GM12875 (cell line): ENCODE results near the gene TINAG.

ENCODE experiments used
- H3K4me3 ChIP-seq: one replicate; pipeline ENCODE4 v1.5.1; 2011; ENCODE audit warnings: low read depth, low read length, control low read depth
- TF ChIP-seq, protein P1 (sequence below): IDR thresholded peaks from 2 replicates; pipeline ENCODE4 v1.5.1; 2011; ENCODE audit warnings: low read depth, mild to moderate bottlenecking, control low read depth, inconsistent platforms, low read length, moderate library complexity, borderline replicate concordance; ENCODE audit not compliant: insufficient read depth

Gene TINAG

DNA sequence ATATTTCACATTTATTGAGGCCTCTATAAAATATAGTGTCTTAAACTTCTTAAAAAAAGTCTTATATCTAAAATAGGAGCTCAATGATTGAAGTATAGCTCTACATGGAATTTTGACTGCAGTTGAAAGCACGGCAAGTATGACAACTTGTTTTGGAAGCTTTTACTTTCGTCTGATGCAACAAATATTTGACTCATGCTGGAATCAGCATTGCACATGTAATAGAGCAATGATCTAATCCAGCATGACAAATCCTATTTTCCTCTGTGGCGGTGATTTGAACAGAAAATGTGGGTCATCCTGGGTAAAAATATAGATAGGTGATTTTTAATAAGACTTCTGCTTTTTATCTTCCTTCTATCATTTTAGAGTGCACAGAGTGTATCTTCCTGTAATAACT lies 111.6 kb downstream of the TINAG start:
- no peak overlapping the region for H3K4me3 ChIP-seq
- TF ChIP-seq, protein P1, sequence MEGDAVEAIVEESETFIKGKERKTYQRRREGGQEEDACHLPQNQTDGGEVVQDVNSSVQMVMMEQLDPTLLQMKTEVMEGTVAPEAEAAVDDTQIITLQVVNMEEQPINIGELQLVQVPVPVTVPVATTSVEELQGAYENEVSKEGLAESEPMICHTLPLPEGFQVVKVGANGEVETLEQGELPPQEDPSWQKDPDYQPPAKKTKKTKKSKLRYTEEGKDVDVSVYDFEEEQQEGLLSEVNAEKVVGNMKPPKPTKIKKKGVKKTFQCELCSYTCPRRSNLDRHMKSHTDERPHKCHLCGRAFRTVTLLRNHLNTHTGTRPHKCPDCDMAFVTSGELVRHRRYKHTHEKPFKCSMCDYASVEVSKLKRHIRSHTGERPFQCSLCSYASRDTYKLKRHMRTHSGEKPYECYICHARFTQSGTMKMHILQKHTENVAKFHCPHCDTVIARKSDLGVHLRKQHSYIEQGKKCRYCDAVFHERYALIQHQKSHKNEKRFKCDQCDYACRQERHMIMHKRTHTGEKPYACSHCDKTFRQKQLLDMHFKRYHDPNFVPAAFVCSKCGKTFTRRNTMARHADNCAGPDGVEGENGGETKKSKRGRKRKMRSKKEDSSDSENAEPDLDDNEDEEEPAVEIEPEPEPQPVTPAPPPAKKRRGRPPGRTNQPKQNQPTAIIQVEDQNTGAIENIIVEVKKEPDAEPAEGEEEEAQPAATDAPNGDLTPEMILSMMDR = no peak

- TF ChIP-seq, protein P1 = no peak
- no peak overlapping the region for H3K4me3 ChIP-seq
Measured at GRCh38 chr6:54426995-54427394, 118.8 kb downstream of the TINAG start.

GRCh38 chr6:54427396-54427937 lies 119.2 kb downstream of the TINAG start:
- no peak overlapping the region for H3K4me3 ChIP-seq
- TF ChIP-seq, protein P1 = no peak

DNA sequence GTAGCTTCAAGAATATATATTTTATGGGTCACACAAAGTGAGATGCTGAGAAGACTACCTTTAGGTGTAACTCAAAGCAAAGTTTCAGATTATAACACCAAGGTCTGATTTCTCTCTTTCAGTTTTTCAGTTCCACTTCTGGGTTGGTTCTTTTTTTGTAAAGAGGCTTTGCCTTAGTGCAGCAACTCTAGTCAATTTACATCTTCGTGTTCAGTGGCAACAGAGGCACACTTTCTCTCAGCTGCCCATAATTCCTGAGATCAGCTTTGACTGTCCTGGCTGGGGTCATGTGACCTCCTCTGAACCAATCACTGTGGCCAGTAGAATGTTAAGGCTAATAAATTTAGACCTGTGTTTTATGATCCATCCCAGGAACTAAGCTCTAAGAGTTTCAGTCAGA lies 120.2 kb downstream of the TINAG start:
- TF ChIP-seq, protein P1 = no peak
- H3K4me3 ChIP-seq = no peak overlapping the region

DNA sequence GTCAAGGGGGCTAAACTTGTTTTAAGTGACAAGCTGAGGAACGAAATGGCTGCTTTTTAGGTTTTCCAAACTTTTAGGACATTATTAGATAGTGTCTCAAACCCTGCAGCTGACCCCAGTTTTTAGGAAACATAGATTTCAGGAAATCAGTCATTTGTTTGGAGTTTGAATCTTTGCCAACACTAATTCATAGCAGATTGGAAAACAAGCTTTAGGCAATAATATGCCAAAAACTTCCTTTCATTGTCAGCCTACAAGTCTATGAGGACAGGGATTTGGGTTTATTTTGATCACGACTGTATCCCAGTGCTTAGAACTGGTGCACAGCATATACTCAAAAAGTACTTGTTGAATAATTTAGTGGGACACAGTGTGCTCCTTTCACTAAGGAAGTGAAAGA lies 123.2 kb downstream of the TINAG start:
- TF ChIP-seq, protein P1 = no peak
- no peak overlapping the region for H3K4me3 ChIP-seq
